Mesenchymal stem cell (in vitro differentiated cells and primary cell): ENCODE measurements around the gene LAMC3.

Source experiments
- DNase-seq: peaks from one replicate; pipeline ENCODE4 v3.0.0-alpha.2; 2013
- H2AFZ ChIP-seq: one replicate; pipeline ENCODE4 v1.6.1; 2013; ENCODE audit warnings: low read depth, mild to moderate bottlenecking, control low read depth, inconsistent platforms, low read length, moderate library complexity
- H2AK5ac ChIP-seq: 2 replicates; pipeline ENCODE4 v1.6.1; 2013; ENCODE audit warnings: low read length, moderate library complexity, mild to moderate bottlenecking, inconsistent platforms; ENCODE audit not compliant: severe bottlenecking
- H2BK120ac ChIP-seq: one replicate; pipeline ENCODE4 v1.6.1; 2013; ENCODE audit warnings: low read depth, mild to moderate bottlenecking, inconsistent platforms, low read length, moderate library complexity
- H2BK12ac ChIP-seq, 2 experiments: one replicate each; pipeline ENCODE4 v1.6.1; 2013; ENCODE audit warnings: inconsistent platforms in 2 of 2, low read length in 2 of 2, mild to moderate bottlenecking in 2 of 2, moderate library complexity in 2 of 2, control low read depth in 1 of 2
- H2BK15ac ChIP-seq: one replicate; pipeline ENCODE4 v1.6.1; 2013; ENCODE audit warnings: mild to moderate bottlenecking, low read depth, inconsistent platforms; ENCODE audit not compliant: poor library complexity, severe bottlenecking
- H2BK5ac ChIP-seq: 2 replicates; pipeline ENCODE4 v1.6.1; 2013; ENCODE audit warnings: low read depth, mild to moderate bottlenecking, low read length, control low read depth, inconsistent platforms; ENCODE audit not compliant: poor library complexity, severe bottlenecking
- H3K14ac ChIP-seq, 2 experiments: one replicate each; pipeline ENCODE4 v1.6.1; 2013; ENCODE audit warnings: inconsistent platforms in 2 of 2, low read length in 2 of 2, control low read depth in 1 of 2, mild to moderate bottlenecking in 1 of 2, moderate library complexity in 1 of 2
- H3K18ac ChIP-seq, 2 experiments: one replicate each; pipeline ENCODE4 v1.6.1; 2013; ENCODE audit warnings: inconsistent platforms in 2 of 2, low read length in 2 of 2, control low read depth in 1 of 2, low read depth in 1 of 2, mild to moderate bottlenecking in 1 of 2
- H3K23ac ChIP-seq, 2 experiments: one replicate each; pipeline ENCODE4 v1.6.1; 2013; ENCODE audit warnings: inconsistent platforms in 2 of 2, low read length in 2 of 2, mild to moderate bottlenecking in 2 of 2, moderate library complexity in 2 of 2, control low read depth in 1 of 2
- H3K27ac ChIP-seq: 2 replicates; pipeline ENCODE4 v1.5.1; 2013; ENCODE audit warnings: mild to moderate bottlenecking, moderate library complexity, low read length, control low read depth, inconsistent platforms; ENCODE audit not compliant: poor library complexity, severe bottlenecking
- H3K27me3 ChIP-seq, 2 experiments: 2 replicates each; pipeline versions ENCODE4 v1.6.1 to v1.7.0; 2013; ENCODE audit warnings: low read length in 2 of 2, mild to moderate bottlenecking in 2 of 2, moderate library complexity in 2 of 2, control low read depth in 1 of 2, inconsistent platforms in 1 of 2; ENCODE audit not compliant: control insufficient read depth in 1 of 2, insufficient read depth in 1 of 2
- H3K36me3 ChIP-seq, 2 experiments: 2 replicates each; pipeline versions ENCODE4 v1.6.1 to v1.7.0; 2013; ENCODE audit warnings: low read length in 2 of 2, control low read depth in 1 of 2, inconsistent platforms in 1 of 2, low read depth in 1 of 2, mild to moderate bottlenecking in 1 of 2; ENCODE audit not compliant: insufficient read depth in 2 of 2, control insufficient read depth in 1 of 2
- H3K4ac ChIP-seq, 2 experiments: one replicate each; pipeline ENCODE4 v1.6.1; 2013; ENCODE audit warnings: inconsistent platforms in 2 of 2, low read length in 2 of 2, mild to moderate bottlenecking in 2 of 2, moderate library complexity in 2 of 2, control low read depth in 1 of 2, low read depth in 1 of 2
- H3K4me1 ChIP-seq: 2 replicates; pipeline ENCODE4 v1.6.1; 2013; ENCODE audit warnings: low read depth, low read length, control low read depth; ENCODE audit not compliant: control insufficient read depth, insufficient read depth
- H3K4me2 ChIP-seq: 2 replicates; pipeline ENCODE4 v1.6.1; 2013; ENCODE audit warnings: low read length, mild to moderate bottlenecking, inconsistent platforms; ENCODE audit not compliant: poor library complexity, severe bottlenecking
- H3K4me3 ChIP-seq, 2 experiments: 2 replicates each; pipeline versions ENCODE4 v1.5.1 to v1.7.0; 2013; ENCODE audit warnings: low read length in 2 of 2, mild to moderate bottlenecking in 2 of 2, control low read depth in 1 of 2, low read depth in 1 of 2; ENCODE audit not compliant: insufficient read depth in 1 of 2
- H3K79me1 ChIP-seq: replicated peaks from 2 replicates; pipeline ENCODE4 v1.6.1; 2013; ENCODE audit warnings: mild to moderate bottlenecking, control low read depth, low read length, inconsistent platforms; ENCODE audit not compliant: poor library complexity, severe bottlenecking
- H3K9ac ChIP-seq: 2 replicates; pipeline ENCODE4 v1.7.0; 2013; ENCODE audit warnings: mild to moderate bottlenecking, low read length, moderate library complexity
- H3K9me3 ChIP-seq: 2 replicates; pipeline ENCODE4 v1.7.0; 2013; ENCODE audit warnings: mild to moderate bottlenecking, low read length; ENCODE audit not compliant: control insufficient read depth
- H4K8ac ChIP-seq: one replicate; pipeline ENCODE4 v1.6.1; 2013; ENCODE audit warnings: inconsistent platforms, mild to moderate bottlenecking, low read length, moderate library complexity
- H4K91ac ChIP-seq: one replicate; pipeline ENCODE4 v1.6.1; 2013; ENCODE audit warnings: mild to moderate bottlenecking, low read length, inconsistent platforms
- WGBS: methylation state at CpG from one replicate; pipeline ENCODE4 v1.1.7; 2013; ENCODE audit warnings: mixed read lengths; 5-methylcytosine and 5-hydroxymethylcytosine counted together

LAMC3 gene

DNA sequence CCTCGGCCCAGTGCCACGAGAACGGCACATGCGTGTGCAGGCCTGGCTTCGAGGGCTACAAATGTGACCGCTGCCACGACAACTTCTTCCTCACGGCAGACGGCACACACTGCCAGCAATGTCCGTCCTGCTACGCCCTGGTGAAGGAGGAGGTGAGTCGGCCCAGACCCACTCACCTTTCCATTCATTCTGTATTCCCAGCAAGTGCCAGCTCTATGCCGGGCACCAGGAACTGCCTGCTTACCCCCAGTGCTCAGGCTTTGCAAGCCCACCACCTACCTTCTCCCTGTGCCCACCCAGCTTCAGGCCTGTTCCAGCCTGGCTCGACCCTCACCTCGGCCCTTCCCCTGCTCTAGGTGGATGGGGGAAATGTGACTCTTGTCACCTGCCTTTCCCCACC is 60.7 kb downstream of the LAMC3 start:
- no peak overlapping the region for H2BK15ac ChIP-seq
- DNase-seq: no peak
- no peak overlapping the region for H3K27ac ChIP-seq
- no peak overlapping the region for H3K4ac ChIP-seq
- no peak overlapping the region for H2AK5ac ChIP-seq
- no peak overlapping the region for H3K4me2 ChIP-seq
- H2BK5ac ChIP-seq: no peak overlapping the region
- H3K18ac ChIP-seq: no peak overlapping the region
- no peak overlapping the region for H3K4me3 ChIP-seq
- H3K4me1 ChIP-seq: no peaks in the 10 kb centered on the region
- H3K23ac ChIP-seq: no peak overlapping the region
- no peak overlapping the region for H3K9ac ChIP-seq
- H2BK12ac ChIP-seq: no peak overlapping the region
- H3K9me3 ChIP-seq: no peaks in the 10 kb centered on the region
- peaks cover 26 to 71% of the 10 kb centered on the region in 2 experiments for H3K27me3 ChIP-seq
- no peak overlapping the region for H4K8ac ChIP-seq
- no peaks in the 10 kb centered on the region for H3K79me1 ChIP-seq
- H3K36me3 ChIP-seq: no peaks in the 10 kb centered on the region
- no peak overlapping the region for H2BK120ac ChIP-seq
- no peak overlapping the region for H3K14ac ChIP-seq
- no peak overlapping the region for H4K91ac ChIP-seq
- WGBS: 95% methylated on average over 13 of the region's 15 CpGs
- no peak overlapping the region for H2AFZ ChIP-seq

DNA sequence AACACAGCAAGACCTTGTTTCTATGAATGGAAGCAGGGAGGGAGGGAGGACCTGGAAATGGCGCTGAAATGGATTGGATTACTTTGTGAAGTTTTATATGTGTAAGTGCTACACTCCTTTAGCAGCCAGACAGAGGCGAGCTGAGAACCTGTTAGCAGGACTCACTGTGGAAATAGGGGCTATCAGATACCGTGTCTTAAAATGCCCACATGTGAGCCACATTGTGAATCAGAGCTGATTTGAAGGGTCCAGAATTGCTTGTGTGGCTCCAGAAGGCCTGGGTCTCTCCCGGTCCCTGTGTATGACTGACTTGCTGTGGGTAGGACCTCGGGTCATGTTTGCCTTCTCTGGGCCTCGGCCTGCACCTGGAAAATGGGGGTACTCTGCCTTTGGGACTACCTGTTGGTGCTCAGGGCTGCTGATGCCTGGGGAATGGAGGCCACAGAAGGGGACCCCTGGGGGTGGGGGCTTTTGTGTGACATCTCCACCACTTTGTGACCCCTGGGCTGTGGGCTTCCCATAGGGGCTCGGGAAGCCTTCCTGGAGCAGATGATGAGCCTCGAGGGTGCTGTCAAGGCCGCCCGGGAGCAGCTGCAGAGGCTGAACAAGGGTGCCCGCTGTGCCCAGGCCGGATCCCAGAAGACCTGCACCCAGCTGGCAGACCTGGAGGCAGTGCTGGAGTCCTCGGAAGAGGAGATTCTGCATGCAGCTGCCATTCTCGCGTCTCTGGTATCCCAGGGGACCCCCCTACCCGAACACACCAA is 63.3 kb downstream of the LAMC3 start:
- peaks cover 21 to 67% of the 10 kb centered on the region in 2 experiments for H3K27me3 ChIP-seq
- no peak overlapping the region for H2BK5ac ChIP-seq
- H2AFZ ChIP-seq: no peak overlapping the region
- no peaks in the 10 kb centered on the region for H3K4me1 ChIP-seq
- WGBS: 85% methylated on average over 16 of the region's 16 CpGs
- no peak overlapping the region for H3K18ac ChIP-seq
- H4K8ac ChIP-seq: no peak overlapping the region
- no peak overlapping the region for H3K4me2 ChIP-seq
- no peak overlapping the region for H3K23ac ChIP-seq
- no peak overlapping the region for H3K4ac ChIP-seq
- no peak overlapping the region for H2BK12ac ChIP-seq
- H2BK15ac ChIP-seq: no peak overlapping the region
- H2AK5ac ChIP-seq: no peak overlapping the region
- H2BK120ac ChIP-seq: no peak overlapping the region
- no peak overlapping the region for H3K9ac ChIP-seq
- H3K4me3 ChIP-seq: no peak overlapping the region
- H4K91ac ChIP-seq: no peak overlapping the region
- H3K14ac ChIP-seq: no peak overlapping the region
- no peaks in the 10 kb centered on the region for H3K79me1 ChIP-seq
- no peaks in the 10 kb centered on the region for H3K9me3 ChIP-seq
- H3K27ac ChIP-seq: no peak overlapping the region
- no peak for DNase-seq
- H3K36me3 ChIP-seq: no peaks in the 10 kb centered on the region

DNA sequence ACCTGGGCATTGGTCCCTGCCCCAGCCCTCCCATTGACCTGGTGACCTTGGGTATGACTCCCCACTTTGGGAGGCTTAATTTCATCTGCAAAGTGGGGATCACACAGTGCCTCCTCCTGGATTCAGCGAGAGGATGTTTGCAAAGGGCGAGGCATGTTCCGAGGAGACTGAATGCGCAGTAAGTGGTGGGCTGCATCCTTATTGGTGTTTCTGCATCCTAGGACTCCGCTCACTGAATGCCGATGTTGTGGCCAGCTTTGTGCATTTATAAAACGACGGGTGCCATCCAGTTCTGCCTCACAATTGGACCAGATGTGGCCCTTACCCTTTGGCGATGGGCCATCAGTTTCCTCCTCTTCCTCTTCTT is 63.9 kb downstream of the LAMC3 start:
- Histone ChIP-seq H4K8ac (no peak overlapping the region), H2BK5ac (no peak overlapping the region), H3K79me1 (no peaks in the 10 kb centered on the region), H2BK12ac (no peak overlapping the region), H3K4me1 (no peaks in the 10 kb centered on the region), H3K4ac (no peak overlapping the region), H3K27me3 (peaks cover 15 to 63% of the 10 kb centered on the region in 2 experiments), H3K9ac (no peak overlapping the region), H2AFZ (no peak overlapping the region), H2BK15ac (no peak overlapping the region), H3K23ac (no peak overlapping the region), H3K9me3 (no peaks in the 10 kb centered on the region), H3K14ac (no peak overlapping the region), H2BK120ac (no peak overlapping the region), H3K4me3 (no peak overlapping the region), H3K36me3 (no peaks in the 10 kb centered on the region), H3K18ac (no peak overlapping the region), H2AK5ac (no peak overlapping the region), H3K27ac (no peak overlapping the region), H4K91ac (no peak overlapping the region), H3K4me2 (no peak overlapping the region)
- no peak for DNase-seq
- 86% methylated on average over 9 of the region's 9 CpGs for WGBS

DNA sequence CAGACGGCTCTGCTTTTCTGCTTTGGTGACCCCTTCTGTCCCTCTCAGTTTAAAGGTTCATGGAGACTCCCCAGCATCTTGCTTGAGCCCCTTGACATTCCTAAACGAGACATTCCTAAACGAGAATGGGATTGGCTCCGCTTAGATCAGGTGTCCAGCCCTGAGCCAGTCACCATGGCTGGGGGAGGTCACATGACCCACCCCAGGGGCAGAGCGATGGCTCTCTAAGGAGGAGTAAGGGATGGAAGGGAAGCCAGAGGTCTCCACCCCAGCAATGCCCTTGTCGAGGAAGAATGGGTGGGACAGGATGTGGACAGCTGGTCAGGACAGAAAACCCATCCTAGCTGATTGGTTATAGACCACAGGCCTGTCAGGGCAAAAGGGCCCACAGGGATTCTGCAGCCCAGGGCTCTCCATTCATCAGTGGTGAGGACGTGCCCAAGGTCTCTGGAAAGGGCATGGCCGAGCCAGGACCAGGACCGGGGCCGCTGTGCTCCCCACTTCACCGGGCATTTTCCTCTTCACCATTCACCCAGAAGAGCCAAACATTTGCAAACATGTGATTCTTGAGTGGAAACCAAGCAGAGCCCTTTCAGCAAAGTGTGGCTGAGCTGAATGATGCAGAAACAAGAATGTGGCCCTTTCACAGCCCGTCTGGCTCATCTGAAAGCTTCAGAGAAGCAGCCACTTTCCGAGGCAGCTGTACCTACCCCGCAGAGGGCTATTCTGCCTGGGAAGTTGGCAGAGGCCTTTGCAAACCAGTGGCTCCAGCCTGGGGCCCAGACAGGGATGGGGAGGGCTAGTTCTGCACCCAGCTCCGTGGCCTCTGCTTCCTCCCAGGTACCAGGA is 67.6 kb downstream of the LAMC3 start:
- H4K8ac ChIP-seq: no peak overlapping the region
- H3K27me3 ChIP-seq: peaks cover 12 to 52% of the 10 kb centered on the region in 2 experiments
- no peak overlapping the region for H3K27ac ChIP-seq
- no peak overlapping the region for H3K4ac ChIP-seq
- H3K79me1 ChIP-seq: no peaks in the 10 kb centered on the region
- H3K18ac ChIP-seq: no peak overlapping the region
- no peak overlapping the region for H2BK120ac ChIP-seq
- no peak overlapping the region for H3K23ac ChIP-seq
- no peaks in the 10 kb centered on the region for H3K9me3 ChIP-seq
- WGBS: 81% methylated on average over 15 of the region's 15 CpGs
- H3K4me2 ChIP-seq: no peak overlapping the region
- no peak overlapping the region for H4K91ac ChIP-seq
- H3K4me1 ChIP-seq: no peaks in the 10 kb centered on the region
- no peak overlapping the region for H3K9ac ChIP-seq
- H3K36me3 ChIP-seq: peaks cover 0 to 4% of the 10 kb centered on the region in 2 experiments
- no peak overlapping the region for H2BK12ac ChIP-seq
- H3K14ac ChIP-seq: no peak overlapping the region
- H2BK5ac ChIP-seq: no peak overlapping the region
- H3K4me3 ChIP-seq: no peak overlapping the region
- H2BK15ac ChIP-seq: no peak overlapping the region
- H2AK5ac ChIP-seq: no peak overlapping the region
- DNase-seq: no peak
- no peak overlapping the region for H2AFZ ChIP-seq
